Stimulated activated CD4-positive, alpha-beta T cell treated with anti-CD3 and anti-CD28 coated beads, Interleukin-12 subunit alpha, Interleukin-12 subunit beta, amount 100 ng/mL, for 24 hours (primary cell): Measurements from ENCODE around the gene USP37.

Experiments used
- DNase-seq, 2 experiments: peaks; one replicate each; pipeline ENCODE4 v3.0.0-alpha.2; 2020; ENCODE audit warnings: low read depth in 2 of 2

The USP37 gene

DNA sequence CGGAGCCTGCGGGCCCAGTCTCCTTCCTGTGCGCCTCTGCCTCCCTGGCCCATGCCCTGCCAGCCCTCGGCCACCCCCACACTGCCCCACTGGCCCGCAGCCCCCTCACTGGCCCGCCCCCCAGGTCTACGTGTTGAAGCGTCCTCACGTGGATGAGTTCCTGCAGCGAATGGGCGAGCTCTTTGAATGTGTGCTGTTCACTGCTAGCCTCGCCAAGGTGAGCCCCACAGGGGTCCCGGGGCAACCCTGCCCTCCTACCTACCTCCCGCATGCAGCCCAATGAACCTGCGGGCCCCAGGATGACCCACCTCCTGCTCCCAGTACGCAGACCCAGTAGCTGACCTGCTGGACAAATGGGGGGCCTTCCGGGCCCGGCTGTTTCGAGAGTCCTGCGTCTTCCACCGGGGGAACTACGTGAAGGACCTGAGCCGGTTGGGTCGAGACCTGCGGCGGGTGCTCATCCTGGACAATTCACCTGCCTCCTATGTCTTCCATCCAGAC lies 165.2 kb downstream of the USP37 start:
- no peak for DNase-seq

DNA sequence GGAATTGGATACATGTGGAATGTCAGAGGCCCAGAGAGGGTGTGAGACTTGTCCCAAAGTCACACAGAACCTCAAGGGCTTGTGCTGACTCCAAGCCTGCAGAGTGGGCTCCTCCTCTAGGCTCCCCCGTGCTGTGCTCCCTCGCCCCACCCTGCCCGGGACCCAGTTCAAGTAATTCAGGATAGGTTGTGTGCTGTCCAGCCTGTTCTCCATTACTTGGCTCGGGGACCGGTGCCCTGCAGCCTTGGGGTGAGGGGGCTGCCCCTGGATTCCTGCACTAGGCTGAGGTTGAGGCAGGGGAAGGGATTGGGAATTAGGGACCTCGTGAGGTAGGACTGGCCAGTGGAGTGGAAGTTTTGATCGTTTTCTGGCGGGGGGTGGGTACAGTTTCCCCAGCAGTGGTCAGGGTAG lies 165.7 kb downstream of the USP37 start:
- DNase-seq, result no peak

- no peak for DNase-seq
Observed at GRCh38 chr2:218401890-218402289, 166.3 kb downstream of the USP37 start.

GRCh38 chr2:218400930-218401881 lies 166.9 kb downstream of the USP37 start:
- no peak for DNase-seq
